GM19397 (cell line): ENCODE results near the gene AURKAIP1.
A peak's percentile ranks its signal among the peaks of the same experiment; 100 is the strongest.
"Not testable (repeated sequence)": the region's sequence is repeated elsewhere in the genome, so short reads cannot be mapped to it uniquely, and the experiment has no call there.

Experiments
- ATAC-seq: cut with Tn5 transposase; IDR thresholded peaks from one replicate; pipeline ENCODE4 v1.9.1; 2021; ENCODE audit warnings: mild to moderate bottlenecking, moderate library complexity; ENCODE audit not compliant: unreplicated experiment

The AURKAIP1 gene

GRCh38 chr1:1387098-1388077, 12.4 kb upstream of the AURKAIP1 start:
- no peak for ATAC-seq

DNA sequence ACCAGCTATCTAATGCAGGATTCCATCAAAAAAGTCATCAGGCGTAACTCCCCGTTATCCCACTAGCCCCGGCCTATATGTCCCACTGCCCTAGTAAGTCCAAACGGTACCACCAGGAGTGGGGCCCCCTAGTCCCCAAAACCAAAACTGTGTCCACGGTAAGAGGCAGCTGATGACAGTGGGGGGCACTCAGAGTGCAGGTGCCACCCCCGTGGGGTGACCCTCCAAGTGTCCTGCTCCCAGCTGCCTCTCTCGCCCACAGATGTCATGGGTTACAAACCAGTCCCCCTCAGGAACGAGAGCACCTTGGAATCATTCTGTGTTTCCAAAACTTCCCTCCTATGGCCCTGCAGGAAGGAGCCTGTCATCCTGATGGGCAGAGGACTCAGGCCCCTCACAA, 10.9 kb upstream of the AURKAIP1 start:
- no peak for ATAC-seq

DNA sequence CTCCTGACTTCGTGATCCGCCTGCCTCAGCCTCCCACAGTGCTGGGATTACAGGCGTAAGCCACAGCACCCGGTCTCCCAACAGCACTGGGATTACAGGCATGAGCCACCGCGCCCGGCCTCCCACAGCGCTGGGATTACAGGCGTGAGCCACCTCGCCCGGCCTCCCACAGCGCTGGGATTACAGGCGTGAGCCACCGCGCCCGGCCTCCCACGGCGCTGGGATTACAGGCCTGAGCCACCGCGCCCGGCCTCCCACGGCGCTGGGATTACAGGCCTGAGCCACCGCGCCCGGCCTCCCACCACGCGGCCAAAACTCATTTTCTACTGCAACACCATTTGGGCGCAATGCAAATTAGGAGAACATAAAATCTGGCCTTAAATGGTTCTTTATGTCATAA, 10.3 kb upstream of the AURKAIP1 start:
- ATAC-seq = not testable (repeated sequence)

GRCh38 chr1:1381294-1381693, 6.3 kb upstream of the AURKAIP1 start:
- no peak for ATAC-seq

- ATAC-seq = no peak
Observed at GRCh38 chr1:1380860-1381259, 5.9 kb upstream of the AURKAIP1 start.

DNA sequence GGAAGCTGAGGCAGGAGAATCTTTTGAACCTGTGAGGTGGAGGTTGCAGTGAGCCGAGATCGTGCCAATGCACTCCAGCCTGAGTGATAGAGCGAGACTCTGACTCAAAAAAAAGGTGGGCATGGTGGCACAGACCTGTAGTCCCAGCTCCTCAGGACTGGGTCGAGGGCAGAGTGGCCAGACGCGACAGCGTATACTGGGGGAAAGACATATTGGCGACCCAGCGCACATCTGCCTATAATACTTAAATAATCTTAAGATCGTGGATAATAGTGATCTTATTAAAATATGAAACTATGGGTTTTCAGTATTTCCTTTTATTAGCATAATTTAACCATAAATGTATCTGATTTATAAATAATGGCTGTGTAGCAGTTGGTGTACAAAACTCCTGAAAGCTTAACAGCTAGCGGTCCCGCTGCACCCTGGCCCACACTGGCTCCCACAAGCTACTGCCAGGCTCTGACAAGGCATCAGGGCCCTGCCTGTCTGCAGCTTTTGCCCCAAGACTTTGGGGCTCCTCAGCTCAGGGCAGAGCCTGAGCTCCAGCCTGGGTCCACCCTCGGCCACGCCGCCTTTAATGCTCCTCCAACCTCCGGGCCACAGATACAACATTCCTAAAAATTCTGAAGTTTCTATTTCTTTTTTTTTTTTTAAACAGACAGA, 2.7 kb upstream of the AURKAIP1 start:
- ATAC-seq = no peak

GRCh38 chr1:1376551-1377226, 1.7 kb upstream of the AURKAIP1 start:
- no peak for ATAC-seq

- ATAC-seq = peak; percentile 5
Observed at GRCh38 chr1:1374589-1374928, 448 bp downstream of the AURKAIP1 start.

DNA sequence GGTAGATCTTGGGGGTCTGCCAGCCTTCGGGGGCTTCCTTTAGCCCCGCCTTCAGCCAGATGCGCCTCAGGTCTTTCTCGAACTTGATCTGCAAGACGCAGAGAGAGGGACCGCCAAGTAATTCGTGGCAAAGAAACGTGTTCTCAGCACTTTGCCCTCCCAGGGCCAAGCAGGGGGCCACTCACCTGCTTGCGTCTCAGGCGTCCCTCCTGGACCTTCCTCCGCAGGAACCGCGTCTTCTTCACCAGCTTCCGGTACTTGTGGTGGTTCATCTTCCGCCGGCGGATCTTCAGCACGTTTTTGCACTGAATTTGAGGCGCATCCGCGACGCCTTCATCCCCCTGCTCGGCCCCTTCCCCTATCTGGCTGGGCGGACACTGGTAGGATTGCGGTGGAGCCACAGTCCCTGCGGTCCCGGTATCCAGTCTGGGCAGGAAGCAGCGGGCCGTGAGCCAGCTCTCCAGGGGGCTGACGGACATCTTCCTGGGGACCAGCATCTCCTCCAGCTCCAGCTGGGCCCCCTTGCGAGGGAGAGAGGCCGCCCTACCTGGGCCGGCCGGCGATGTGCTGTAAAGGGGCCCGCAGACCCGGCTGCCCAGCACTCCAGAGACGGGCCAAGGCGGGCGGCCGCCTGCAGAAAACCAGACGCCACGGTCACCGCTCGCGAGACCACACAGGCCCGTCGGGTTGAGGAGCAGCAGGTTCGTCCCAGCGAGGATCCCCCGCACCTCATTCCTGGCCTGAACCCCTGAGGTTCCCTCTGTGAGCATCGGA, 1.0 kb downstream of the AURKAIP1 start:
- ATAC-seq = no peak

DNA sequence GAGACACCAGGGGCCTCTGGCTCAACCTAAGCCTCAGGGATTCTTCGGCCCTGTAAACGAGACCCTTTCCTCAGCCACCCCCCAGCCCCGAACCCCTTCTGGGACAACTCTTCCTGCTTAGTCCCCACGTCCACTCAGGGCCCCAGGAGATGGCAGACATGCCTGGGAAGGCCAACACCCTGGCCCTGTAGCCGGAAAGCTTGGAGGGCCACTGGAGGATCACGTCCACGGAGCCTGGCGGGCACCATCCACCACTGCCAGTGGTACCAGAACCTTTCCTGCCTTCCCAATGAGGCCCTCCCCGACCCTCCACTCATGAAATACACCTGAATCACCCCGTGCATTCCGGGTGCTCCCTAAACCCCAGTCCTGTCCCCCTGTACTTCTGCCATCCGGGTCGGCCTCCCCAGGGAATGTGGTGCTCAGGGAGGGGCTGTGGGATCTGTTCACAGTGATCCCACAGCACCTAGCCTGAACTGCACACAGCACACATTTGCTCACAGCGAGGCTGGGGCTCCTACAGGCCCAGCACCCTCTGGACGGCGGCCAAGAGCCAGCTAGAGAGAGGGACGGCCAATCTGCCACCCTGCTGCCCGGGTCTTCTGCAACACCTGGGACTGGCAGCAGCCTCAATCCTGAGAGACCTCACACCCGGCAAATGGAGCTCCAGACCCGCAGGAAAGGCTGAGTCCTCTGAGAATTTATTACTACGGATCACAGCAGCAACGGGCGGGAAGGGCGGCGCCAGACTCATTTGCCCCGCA, 1.8 kb downstream of the AURKAIP1 start:
- no peak for ATAC-seq

DNA sequence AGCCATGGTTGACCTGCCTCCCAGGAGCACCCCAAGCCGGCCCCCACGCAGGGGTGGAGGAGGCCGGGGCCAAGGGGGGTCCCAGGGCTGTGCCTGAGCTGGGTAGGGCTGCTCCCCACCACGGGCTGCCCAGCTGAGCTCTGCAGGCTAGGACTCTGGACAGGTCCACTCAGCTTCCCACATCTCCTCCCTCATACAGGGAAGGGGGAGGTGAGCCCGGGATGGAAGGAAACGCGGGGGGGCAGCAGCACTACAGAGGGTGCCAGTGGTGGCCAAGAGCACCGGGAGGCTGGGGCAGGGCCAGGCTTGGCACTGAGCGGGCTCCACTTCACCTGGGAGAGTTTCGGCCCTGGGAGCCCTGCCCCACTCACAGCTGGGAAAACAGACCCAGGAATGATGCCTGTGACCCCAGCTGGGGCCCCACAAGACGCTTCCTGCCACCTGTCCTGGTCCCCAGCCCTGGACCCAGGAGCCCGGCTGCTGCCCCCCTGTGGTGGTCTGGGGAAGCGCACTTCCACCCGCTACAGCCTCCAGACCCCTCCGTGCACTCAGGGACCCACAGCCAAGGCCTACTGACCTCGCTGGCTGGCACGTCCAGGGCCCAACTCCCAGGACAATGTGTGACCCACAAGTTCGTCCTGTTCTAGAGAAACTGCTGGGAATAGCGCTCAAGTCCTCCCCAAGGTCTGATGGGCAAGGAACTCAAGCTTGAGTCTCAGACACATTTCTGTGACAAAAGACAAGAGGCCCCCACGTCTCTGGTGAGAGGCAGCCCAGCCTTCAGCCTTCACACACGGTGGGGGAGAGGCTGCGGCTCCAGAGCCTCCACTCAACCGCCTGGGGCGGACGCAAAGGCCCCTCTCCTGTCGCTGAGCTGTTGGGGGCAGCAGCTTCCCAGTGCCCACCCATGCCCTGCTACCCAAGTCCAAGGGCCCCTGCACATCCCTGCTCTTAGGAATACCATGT, 3.0 kb downstream of the AURKAIP1 start:
- no peak for ATAC-seq

- ATAC-seq = no peak
Observed at GRCh38 chr1:1371364-1371745, 3.7 kb downstream of the AURKAIP1 start.

DNA sequence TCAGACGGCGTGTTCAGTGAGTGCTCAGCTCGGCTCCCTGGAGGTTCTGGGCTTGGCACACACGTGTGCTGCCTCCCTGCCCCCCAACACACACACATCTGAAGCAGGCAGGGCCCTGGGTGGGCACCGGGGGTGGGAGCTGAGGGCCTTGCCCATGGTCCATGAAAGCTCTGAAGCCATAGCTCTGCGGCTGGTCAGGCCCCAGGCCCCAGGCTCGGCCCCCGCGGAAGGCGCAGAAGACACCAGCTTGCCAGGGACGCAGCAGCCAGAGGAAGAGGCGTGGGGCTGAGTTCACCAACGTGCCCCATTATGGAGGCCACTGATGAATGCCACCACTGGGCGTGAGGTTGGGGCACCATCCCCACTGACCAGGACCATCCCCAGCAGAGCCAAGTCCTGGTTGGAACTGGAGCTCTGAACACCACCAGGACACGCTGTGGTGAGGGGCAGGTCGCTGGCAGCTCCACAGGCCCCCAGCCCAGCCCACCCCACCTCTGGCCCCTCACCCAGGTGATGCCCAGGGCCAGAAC, 4.2 kb downstream of the AURKAIP1 start:
- ATAC-seq = no peak

DNA sequence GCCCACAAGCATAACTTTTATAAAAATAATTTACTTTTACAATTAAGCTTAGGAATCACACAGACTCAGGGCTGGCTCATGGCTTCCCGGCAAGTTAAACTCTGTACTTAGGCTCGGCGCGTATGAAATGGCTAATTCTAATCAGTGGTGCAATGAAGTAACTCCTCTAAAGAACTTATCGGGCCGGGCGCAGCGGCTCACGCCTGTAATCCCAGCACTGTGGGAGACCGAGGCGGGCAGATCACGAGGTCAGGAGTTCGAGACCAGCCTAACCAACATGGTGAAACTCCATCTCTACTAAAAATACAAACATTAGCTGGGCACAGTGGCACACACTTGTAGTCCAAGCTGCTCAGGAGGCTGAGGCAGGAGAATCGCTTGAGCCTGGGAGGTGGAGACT, 4.9 kb downstream of the AURKAIP1 start:
- ATAC-seq = not testable (repeated sequence)

DNA sequence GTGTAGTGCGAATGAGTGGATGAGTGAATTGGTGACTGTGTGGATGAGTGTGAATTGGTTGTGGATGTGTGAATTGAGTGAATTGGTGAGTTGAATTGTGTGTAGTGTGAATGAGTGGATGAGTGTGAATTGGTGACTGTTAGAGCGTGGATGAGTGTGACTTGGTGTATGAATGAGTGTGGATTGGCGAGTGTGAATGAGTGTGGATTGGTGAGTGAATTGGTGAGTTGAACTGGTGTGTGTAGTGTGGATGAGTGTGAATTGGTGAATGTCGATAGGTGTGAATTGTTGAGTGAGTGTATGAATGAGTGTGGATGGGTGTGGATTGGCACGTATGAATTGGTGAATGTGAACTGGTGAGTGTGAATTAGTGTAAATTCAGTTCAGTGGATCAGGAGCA, 7.7 kb downstream of the AURKAIP1 start:
- no peak for ATAC-seq

DNA sequence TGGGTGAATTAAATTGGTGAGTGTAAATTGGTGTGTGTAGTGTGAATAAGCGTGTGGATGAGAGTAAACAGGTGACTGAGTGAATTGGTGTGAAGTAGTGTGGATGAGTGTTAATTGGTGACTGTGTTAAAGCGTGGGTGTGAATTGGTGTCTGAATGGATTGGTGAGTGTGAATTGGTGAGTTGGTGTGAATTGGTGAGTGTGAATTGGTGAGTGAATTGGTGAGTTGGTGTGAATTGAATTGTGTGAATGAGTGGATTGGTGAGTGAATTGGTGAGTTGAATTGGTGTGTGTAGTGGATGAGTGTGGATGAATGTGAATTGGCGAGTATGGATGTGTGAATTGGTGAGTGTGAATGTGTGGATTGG, 8.3 kb downstream of the AURKAIP1 start:
- ATAC-seq = no peak

- no peak for ATAC-seq
Observed at GRCh38 chr1:1365875-1366698, 8.9 kb downstream of the AURKAIP1 start.

- no peak for ATAC-seq
Observed at GRCh38 chr1:1364266-1364665, 10.7 kb downstream of the AURKAIP1 start.
